ENCODE measurements around the gene HEPHL1. TPM values are rescaled to one million over a fixed set of nuclear protein-coding genes. Genes with fewer than 3 reads are reported as not detected.

HEPHL1 gene
- total RNA-seq, 1 donor from 2014 or later = 0.02 TPM

- Mint-ChIP-seq H3K4me1 (peaks cover 15% of the 10 kb centered on the region), H3K27ac (no peak overlapping the region), H3K9me3 (peaks cover 9% of the 10 kb centered on the region), H3K4me3 (no peak overlapping the region), H3K36me3 (peaks cover 10% of the 10 kb centered on the region), H3K27me3 (ENCODE audit: insufficient read depth, low read depth) (peaks cover 4% of the 10 kb centered on the region)
- Histone ChIP-seq H3K4me2 (no peak overlapping the region), H3F3A (ENCODE audit: low read depth) (no peaks in the 10 kb centered on the region), H3K36me3 (no peaks in the 10 kb centered on the region), H3K9me3 (ENCODE audit: low read depth) (no peaks in the 10 kb centered on the region), H3K27ac (no peak overlapping the region), H3K4me1 (peaks cover 28% of the 10 kb centered on the region), H3K9ac (no peak overlapping the region), H2AFZ (replicated peaks) (no peak overlapping the region), H3K79me2 (ENCODE audit: low read depth) (peaks cover 100% of the 10 kb centered on the region), H3K27me3 (no peaks in the 10 kb centered on the region), H4K20me1 (ENCODE audit: low read depth) (peaks cover 69% of the 10 kb centered on the region), H3K4me3 (no peak overlapping the region)
- DNase-seq (ENCODE audit: low spot score) = no peak
- TF ChIP-seq EZH2 (IDR thresholded peaks at IDR 0.05) (no peak), CTCF (IDR thresholded peaks at IDR 0.05) (no peak), EZH2phosphoT487 (IDR thresholded peaks at IDR 0.05) (no peak)
Observed at GRCh38 chr11:94134651-94135512, 113.7 kb downstream of the HEPHL1 start.

- no peaks in the 10 kb centered on the region for H3K9me3 ChIP-seq (ENCODE audit: low read depth)
Observed at GRCh38 chr11:94139416-94139815, 118.3 kb downstream of the HEPHL1 start.

GRCh38 chr11:94140154-94140655 lies 119.1 kb downstream of the HEPHL1 start:
- Histone ChIP-seq H4K20me1 (ENCODE audit: low read depth) (peaks cover 70% of the 10 kb centered on the region), H3K27me3 (no peaks in the 10 kb centered on the region), H3K4me2 (no peak overlapping the region), H3K27ac (no peak overlapping the region), H3K9ac (no peak overlapping the region), H3K9me3 (ENCODE audit: low read depth) (no peaks in the 10 kb centered on the region), H3K4me3 (no peak overlapping the region), H3K36me3 (no peaks in the 10 kb centered on the region), H3K79me2 (ENCODE audit: low read depth) (peaks cover 100% of the 10 kb centered on the region), H2AFZ (replicated peaks) (no peak overlapping the region), H3F3A (ENCODE audit: low read depth) (peaks cover 6% of the 10 kb centered on the region), H3K4me1 (peaks cover 49% of the 10 kb centered on the region)
- Mint-ChIP-seq H3K4me1 (peaks cover 40% of the 10 kb centered on the region), H3K27me3 (ENCODE audit: insufficient read depth, low read depth) (peaks cover 4% of the 10 kb centered on the region), H3K36me3 (peaks cover 10% of the 10 kb centered on the region), H3K27ac (no peak overlapping the region), H3K4me3 (no peak overlapping the region), H3K9me3 (peaks cover 9% of the 10 kb centered on the region)
- no peak for DNase-seq (ENCODE audit: low spot score)
- TF ChIP-seq CTCF (IDR thresholded peaks at IDR 0.05) (no peak), EZH2 (IDR thresholded peaks at IDR 0.05) (no peak), EZH2phosphoT487 (IDR thresholded peaks at IDR 0.05) (no peak)

More at GRCh38 chr11:94139416-94139815, 118.3 kb downstream of the HEPHL1 start:
- Mint-ChIP-seq H3K9me3 (peaks cover 9% of the 10 kb centered on the region), H3K27ac (peak overlapping the region; percentile 16), H3K27me3 (ENCODE audit: insufficient read depth, low read depth) (peaks cover 4% of the 10 kb centered on the region), H3K4me3 (no peak overlapping the region), H3K4me1 (peaks cover 40% of the 10 kb centered on the region), H3K36me3 (peaks cover 10% of the 10 kb centered on the region)
- Histone ChIP-seq H3F3A (ENCODE audit: low read depth) (peaks cover 6% of the 10 kb centered on the region), H3K27me3 (no peaks in the 10 kb centered on the region), H3K4me1 (peaks cover 49% of the 10 kb centered on the region), H3K4me3 (no peak overlapping the region), H3K79me2 (ENCODE audit: low read depth) (peaks cover 100% of the 10 kb centered on the region), H4K20me1 (ENCODE audit: low read depth) (peaks cover 67% of the 10 kb centered on the region), H3K4me2 (peak overlapping the region; percentile 44), H3K27ac (no peak overlapping the region), H2AFZ (replicated peaks) (no peak overlapping the region), H3K9ac (no peak overlapping the region), H3K36me3 (no peaks in the 10 kb centered on the region)
- DNase-seq (ENCODE audit: low spot score) = peak; percentile 84
- TF ChIP-seq EZH2 (IDR thresholded peaks at IDR 0.05) = no peak
- no peak for TF ChIP-seq EZH2phosphoT487 (IDR thresholded peaks at IDR 0.05)
- TF ChIP-seq CTCF (IDR thresholded peaks at IDR 0.05) = no peak

All from neural progenitor cell (in vitro differentiated cells).